GM12801 (cell line): ENCODE measurements around the gene TNFRSF6B.

Experiments used
- CTCF ChIP-seq: IDR thresholded peaks from one replicate; pipeline ENCODE4 v1.5.1; 2011; ENCODE audit warnings: control low read depth; ENCODE audit not compliant: insufficient read length; ENCODE audit errors: extremely low read depth

The TNFRSF6B gene

GRCh38 chr20:63732118-63733095, 36.0 kb downstream of the TNFRSF6B start:
- TF ChIP-seq CTCF, result no peak

DNA sequence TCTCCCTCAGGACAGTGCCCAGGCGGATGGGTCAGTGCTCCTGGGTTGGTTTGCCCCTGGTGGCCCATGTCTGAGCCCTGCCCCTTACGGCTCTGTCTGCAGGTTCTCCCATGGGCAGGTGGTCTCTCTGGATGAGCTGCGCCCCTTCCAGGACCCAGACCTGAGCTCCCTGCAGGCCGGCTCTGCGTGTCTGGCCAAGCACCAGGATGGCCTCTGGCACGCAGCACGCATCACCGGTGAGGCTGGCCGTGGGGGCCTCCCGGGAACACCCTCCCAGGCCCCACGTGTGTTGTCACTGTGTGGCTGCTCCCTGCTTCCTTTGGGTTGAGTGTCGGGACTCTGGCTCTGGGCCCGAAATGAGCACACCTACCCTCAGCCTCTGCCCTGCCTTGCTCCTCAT, 36.7 kb downstream of the TNFRSF6B start:
- TF ChIP-seq CTCF, result no peak

GRCh38 chr20:63733579-63734081, 37.2 kb downstream of the TNFRSF6B start:
- TF ChIP-seq CTCF, result no peak

GRCh38 chr20:63734111-63734945, 37.9 kb downstream of the TNFRSF6B start:
- no peak for TF ChIP-seq CTCF

- TF ChIP-seq CTCF, result no peak
Measured at GRCh38 chr20:63734946-63735858, 38.8 kb downstream of the TNFRSF6B start.

- TF ChIP-seq CTCF, result no peak
Measured at GRCh38 chr20:63735859-63736718, 39.6 kb downstream of the TNFRSF6B start, which contains the start of gene LIME1. Gene LIME1, plus strand, starts transcription at chr20:63736664. Its CDS starts 886 bp downstream, at chr20:63737550.
